ENCODE measurements around the gene TBC1D14. TPM values are rescaled to one million over a fixed set of nuclear protein-coding genes. Genes with fewer than 3 reads are reported as not detected.

Gene TBC1D14
- total and polyA plus RNA-seq, 9 of the 15 experiments (the other 6 are each of a cell fraction or from before 2014, with no cell fraction given), result 2.1 to 59.6 (median 44.8) TPM

DNA sequence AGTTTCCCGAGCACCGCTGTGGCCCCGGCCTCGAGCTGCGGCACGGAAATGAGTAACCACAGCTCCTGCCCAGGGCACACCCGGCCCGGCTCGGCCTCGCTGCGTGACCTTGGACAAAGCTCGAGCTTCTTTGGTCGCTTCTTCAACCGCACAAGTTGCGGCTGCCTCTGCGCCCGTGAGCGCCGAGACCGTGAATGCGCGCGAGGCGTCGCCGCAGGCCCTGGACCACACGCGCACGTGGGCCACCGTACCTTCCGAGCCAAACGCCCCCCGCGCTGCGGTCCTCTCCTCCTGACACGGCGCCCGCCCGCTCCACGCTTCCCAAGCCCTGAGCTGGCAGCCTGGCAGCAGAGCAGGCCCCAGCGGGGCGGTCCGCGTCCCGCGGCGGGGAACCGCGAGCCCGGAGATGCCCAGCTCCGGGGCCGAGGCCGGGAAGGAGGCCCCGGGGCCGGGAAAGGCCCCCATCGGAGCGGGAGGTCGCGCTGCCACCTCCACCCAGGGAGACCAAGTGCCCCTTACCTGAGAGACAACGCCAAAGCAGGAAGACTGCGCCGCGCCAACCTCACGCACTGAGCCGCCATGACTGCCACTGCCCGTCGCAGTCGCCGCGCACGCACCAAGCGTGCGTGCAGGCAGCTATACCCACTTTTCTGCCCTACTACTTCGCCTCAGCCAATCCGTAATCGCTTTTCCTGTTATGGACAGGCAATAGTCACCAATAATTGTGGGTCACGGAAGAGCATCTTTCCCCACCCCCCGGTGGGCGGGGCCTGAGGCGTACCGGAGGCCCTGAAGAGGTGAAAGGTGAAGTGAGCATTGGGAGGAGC is 158.0 kb downstream of the TBC1D14 start, which contains the start of gene GRPEL1 (continued):
- TF ChIP-seq, protein P1, sequence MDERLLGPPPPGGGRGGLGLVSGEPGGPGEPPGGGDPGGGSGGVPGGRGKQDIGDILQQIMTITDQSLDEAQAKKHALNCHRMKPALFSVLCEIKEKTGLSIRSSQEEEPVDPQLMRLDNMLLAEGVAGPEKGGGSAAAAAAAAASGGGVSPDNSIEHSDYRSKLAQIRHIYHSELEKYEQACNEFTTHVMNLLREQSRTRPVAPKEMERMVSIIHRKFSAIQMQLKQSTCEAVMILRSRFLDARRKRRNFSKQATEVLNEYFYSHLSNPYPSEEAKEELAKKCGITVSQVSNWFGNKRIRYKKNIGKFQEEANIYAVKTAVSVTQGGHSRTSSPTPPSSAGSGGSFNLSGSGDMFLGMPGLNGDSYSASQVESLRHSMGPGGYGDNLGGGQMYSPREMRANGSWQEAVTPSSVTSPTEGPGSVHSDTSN (CRISPR knock-in tag; IDR thresholded peaks at IDR 0.05; ENCODE audit: low read depth), result peak; percentile 82
- TF ChIP-seq, protein P1 (tag; conservative IDR thresholded peaks at IDR 0.05; ENCODE audit: low read depth), result peak; percentile 97
- TF ChIP-seq MCM3 (IDR thresholded peaks at IDR 0.05) (no peak), ZZZ3 (IDR thresholded peaks at IDR 0.05) (no peak), NCOA1 (IDR thresholded peaks at IDR 0.05; ENCODE audit: low read depth) (no peak), ETV5 (CRISPR knock-in tag; IDR thresholded peaks at IDR 0.05; ENCODE audit: low read depth) (0 out of 2 replicates have a peak, but pooled peaks have one; percentile 15), L3MBTL2 (IDR thresholded peaks at IDR 0.05) (peak; percentile 96), OTX1 (CRISPR knock-in tag; IDR thresholded peaks at IDR 0.05) (no peak), PURB (CRISPR knock-in tag; IDR thresholded peaks at IDR 0.05; ENCODE audit: low read depth) (no peak), BRCA1 (IDR thresholded peaks at IDR 0.05) (no peak), BRCA1 (CRISPR knock-in tag; IDR thresholded peaks at IDR 0.05) (no peak), SIN3B (IDR thresholded peaks at IDR 0.05; ENCODE audit: low read depth) (0 out of 2 replicates have a peak, but pooled peaks have one; percentile 24), EZH2 (IDR thresholded peaks at IDR 0.05; ENCODE audit: borderline replicate concordance, low read depth, low read length) (no peak), SNIP1 (IDR thresholded peaks at IDR 0.05; ENCODE audit: low read depth) (no peak), FOXP1 (CRISPR knock-in tag; IDR thresholded peaks at IDR 0.05) (0 out of 2 replicates have a peak, but pooled peaks have one; percentile 30), ZNF24 (IDR thresholded peaks at IDR 0.05) (no peak), NFE2L1 (tag; IDR thresholded peaks at IDR 0.05; ENCODE audit: borderline replicate concordance, low read depth) (no peak), TRIM24 (IDR thresholded peaks at IDR 0.05) (no peak), ZNF12 (CRISPR knock-in tag; IDR thresholded peaks at IDR 0.05) (peak; percentile 74), HNRNPL (IDR thresholded peaks at IDR 0.05; ENCODE audit: low read depth, low read length) (peak; percentile 95), ELF2 (CRISPR knock-in tag; IDR thresholded peaks at IDR 0.05) (0 out of 2 replicates have a peak, but pooled peaks have one; percentile 11), ZNF436 (CRISPR knock-in tag; IDR thresholded peaks at IDR 0.05) (no peak), CSDE1 (IDR thresholded peaks at IDR 0.05) (no peak)
- TF ChIP-seq, protein P2, sequence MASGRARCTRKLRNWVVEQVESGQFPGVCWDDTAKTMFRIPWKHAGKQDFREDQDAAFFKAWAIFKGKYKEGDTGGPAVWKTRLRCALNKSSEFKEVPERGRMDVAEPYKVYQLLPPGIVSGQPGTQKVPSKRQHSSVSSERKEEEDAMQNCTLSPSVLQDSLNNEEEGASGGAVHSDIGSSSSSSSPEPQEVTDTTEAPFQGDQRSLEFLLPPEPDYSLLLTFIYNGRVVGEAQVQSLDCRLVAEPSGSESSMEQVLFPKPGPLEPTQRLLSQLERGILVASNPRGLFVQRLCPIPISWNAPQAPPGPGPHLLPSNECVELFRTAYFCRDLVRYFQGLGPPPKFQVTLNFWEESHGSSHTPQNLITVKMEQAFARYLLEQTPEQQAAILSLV (tag; IDR thresholded peaks at IDR 0.05), result no peak
- TF ChIP-seq, protein P3, sequence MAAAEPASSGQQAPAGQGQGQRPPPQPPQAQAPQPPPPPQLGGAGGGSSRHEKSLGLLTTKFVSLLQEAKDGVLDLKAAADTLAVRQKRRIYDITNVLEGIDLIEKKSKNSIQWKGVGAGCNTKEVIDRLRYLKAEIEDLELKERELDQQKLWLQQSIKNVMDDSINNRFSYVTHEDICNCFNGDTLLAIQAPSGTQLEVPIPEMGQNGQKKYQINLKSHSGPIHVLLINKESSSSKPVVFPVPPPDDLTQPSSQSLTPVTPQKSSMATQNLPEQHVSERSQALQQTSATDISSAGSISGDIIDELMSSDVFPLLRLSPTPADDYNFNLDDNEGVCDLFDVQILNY (CRISPR knock-in tag; IDR thresholded peaks at IDR 0.05), result 0 out of 2 replicates have a peak, but pooled peaks have one; percentile 43
- TF ChIP-seq, protein P4, sequence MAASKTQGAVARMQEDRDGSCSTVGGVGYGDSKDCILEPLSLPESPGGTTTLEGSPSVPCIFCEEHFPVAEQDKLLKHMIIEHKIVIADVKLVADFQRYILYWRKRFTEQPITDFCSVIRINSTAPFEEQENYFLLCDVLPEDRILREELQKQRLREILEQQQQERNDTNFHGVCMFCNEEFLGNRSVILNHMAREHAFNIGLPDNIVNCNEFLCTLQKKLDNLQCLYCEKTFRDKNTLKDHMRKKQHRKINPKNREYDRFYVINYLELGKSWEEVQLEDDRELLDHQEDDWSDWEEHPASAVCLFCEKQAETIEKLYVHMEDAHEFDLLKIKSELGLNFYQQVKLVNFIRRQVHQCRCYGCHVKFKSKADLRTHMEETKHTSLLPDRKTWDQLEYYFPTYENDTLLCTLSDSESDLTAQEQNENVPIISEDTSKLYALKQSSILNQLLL (CRISPR knock-in tag; IDR thresholded peaks at IDR 0.05; ENCODE audit: borderline replicate concordance), result no peak

Measured in K562 (cell line).